ENCODE results near the gene SHISAL1.

Gene SHISAL1

DNA sequence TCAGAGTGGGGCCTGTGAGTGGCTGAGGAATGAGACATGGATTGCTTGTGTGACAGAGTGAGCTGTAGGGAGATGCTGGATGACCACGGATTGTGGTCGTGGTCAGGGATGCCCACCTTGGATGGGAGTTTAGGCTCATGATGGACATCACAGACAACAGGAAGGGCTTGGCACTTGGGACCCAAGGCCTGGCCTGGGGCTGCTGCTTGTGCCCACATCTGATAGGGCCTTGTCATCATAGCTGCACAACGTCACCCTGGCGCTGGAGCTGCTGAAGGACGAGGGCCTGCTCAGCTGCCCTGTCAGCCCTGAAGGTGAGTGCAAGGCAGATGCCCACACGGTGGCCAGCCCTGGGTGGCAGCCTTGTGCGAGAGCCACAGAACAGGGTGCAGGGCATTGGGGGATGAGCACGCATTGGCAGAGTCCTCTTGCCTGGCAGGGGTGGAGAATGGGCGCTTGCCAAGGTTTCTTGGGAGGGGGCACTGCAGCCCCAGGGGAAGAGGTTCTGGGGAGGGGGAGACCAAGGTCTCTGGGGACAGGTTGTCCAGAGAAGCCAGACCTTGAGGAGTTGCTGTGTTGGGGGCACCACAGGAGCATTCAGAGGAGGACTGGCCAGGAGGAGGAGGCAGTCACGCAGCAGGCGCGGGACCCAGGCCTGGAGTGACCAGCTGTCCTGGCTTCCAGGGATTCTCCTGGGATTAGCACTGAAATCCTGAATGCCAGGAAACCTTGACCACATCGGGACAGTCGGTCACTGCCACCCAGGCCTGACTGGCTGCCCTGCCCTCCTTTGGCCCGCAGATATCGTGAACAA is 107.0 kb downstream of the SHISAL1 start:
- no peak for DNase-seq

DNA sequence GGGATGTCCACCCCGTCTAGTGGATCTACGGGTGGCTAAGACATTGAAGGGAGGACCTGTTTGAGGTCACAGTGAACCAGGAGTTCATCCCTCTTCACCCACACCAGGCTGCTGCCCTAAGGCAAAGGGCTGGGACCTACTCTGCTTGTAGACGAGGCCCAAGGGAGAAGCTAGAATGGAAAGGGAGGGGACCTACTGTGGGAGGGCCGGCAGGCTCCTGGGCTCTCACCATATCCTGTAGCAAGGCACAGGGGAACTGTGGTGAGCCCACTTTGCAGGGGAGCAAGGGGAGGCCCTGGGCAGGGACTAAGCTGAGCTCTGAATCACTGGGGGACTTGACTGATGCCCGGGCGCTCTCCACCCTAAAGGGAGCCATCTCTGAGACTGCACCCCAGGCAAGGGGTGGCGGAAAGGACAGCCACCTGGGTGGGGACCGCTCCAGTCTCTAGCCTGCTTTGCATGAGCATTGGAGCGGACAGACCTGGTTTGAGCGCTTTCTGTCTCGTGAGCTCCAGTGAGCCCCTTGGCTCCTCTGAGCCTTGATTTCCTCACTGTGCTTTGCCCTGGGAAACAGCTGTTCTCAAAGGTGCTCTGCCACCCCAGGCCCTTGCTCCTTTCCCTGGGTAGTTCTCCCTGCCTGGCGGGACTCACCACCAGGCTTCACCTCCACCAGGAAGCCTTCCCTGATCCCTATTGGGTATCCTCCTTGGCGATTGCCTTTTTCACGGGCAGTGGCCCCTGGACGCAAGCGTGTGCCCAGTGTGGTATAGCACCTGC is 107.8 kb downstream of the SHISAL1 start:
- peak; percentile 18 to 73 for DNase-seq

DNA sequence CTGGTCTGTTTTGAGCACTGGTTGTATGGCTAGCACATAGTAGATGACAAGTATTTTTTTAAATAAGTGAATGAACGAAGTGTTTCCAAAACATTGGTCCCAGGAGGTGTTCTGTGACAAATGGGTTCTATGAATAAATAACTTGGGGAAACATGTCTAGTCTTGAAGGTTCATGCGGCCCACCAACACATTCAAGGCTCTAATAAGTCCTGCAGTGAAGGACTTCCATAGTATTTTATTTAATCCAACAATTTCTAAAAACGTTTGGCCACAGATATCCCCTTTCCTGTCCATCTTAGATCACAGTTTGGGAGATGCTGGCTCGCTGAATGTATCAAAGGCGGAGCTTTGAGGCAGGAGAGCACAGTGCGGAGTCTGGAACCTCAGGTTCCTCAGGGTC is 109.5 kb downstream of the SHISAL1 start:
- no peak for DNase-seq

DNA sequence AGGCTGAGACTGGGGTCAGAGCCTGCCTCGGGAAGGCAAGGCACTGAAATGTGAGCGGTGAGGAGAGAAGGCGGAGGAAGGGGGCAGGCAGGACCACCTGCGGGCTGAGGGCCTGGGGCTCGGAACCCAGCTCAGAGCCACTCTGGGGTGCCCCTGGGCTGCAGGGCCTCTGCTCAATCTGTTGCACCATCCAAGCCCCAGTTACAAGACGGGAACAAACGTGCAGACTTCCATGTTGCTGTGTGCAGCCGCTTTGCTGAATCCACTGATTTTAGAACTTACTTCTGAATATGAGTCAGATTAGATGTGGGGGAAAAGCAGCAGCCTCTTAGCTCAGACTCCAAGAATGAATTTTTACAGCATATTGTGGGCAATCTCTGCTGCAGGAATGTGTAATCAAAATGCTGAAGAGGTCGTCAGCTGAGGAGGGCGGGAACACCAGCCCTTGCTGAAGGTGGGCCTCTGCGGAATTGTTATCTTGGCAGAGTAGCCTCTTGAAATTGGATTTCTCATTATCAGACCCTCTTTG is 110.4 kb downstream of the SHISAL1 start:
- no peak for DNase-seq

DNA sequence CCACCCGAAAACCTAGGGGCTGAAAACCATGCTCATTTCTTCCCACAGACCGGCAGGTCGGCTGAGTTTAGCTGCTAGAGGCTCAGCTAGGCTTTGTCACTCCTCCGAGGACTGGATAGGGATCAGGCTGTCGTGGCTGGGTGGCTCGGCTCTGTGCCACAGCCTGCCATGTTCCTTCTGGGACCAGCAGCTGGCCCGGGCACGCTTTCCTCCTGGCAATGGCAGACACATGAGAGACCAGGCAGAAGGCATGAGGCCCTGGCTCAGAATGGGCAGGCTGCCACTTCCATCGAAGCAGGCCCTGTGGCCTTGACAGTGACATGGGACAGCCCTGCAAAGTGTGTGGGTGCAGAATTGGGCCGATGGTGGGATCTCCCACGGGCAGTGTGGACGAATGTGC is 111.1 kb downstream of the SHISAL1 start:
- no peak for DNase-seq

DNA sequence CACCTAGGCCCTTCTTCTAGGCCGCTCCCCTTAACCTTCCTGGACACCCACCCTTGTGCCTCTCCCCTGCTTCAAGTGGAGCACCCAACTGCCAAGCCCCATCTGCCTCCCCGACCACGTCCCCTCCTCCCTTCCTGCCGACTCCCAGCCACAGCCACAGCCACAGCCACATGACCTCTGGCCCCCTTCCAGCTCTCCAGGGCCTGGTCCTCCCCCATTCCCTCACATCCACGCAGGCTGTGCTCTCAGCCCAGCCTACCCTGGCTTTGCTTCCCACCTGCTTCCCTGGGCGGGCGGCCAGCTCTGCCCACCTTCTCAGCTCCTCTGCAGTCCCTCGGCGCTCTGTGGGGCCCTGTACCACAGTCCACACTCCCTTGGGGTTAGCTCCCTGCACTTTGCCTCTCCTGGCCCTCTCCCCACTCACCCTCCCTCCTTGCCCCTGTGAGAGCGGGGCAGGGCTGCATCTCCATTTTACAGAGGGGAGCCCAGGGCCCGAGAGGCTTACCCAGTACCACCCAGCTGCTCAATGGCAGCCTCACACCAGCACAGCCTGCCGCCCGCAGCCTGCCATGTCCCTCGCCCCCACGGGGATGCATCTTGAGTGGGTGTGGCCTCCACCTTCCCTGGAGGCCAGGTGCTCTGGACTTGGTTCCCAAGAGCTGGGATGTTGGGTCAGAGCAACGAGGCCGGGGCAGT is 111.7 kb downstream of the SHISAL1 start:
- DNase-seq: no peak

GRCh38 chr22:44200451-44200850 is 112.3 kb downstream of the SHISAL1 start:
- DNase-seq: no peak

GRCh38 chr22:44199866-44200265 is 112.9 kb downstream of the SHISAL1 start:
- DNase-seq: no peak

GRCh38 chr22:44199164-44199563 is 113.6 kb downstream of the SHISAL1 start:
- no peak for DNase-seq

GRCh38 chr22:44197271-44197670 is 115.5 kb downstream of the SHISAL1 start:
- DNase-seq: no peak

- no peak for DNase-seq
Measured at GRCh38 chr22:44196731-44197131, 116.0 kb downstream of the SHISAL1 start.

- no peak for DNase-seq
Measured at GRCh38 chr22:44196241-44196640, 116.5 kb downstream of the SHISAL1 start.

GRCh38 chr22:44195189-44195871 is 117.4 kb downstream of the SHISAL1 start:
- DNase-seq: no peak

DNA sequence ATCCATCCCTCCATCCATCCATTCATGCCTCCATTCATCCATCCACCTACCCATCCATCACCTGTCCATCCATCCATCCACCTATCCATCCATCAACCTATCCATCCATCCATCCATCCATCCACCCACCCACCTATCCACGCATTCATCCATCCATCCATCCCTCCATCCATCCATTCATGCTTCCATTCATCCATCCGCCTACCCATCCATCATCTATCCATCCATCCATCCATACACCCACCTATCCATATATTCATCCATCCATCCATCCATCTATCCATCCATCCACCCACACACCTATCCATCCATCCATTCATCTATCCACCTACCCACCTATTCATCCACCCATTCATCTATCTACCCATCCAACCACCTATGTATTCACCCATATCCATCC is 118.2 kb downstream of the SHISAL1 start:
- no peak for DNase-seq

Data from NCI-H526 (cell line).